GM23248 (cell line): Measurements from ENCODE around the gene FCER1G. TPM values are rescaled to one million over a fixed set of nuclear protein-coding genes. Genes with fewer than 3 reads are reported as not detected.
"Not testable (repeated sequence)": the region's sequence is repeated elsewhere in the genome, so short reads cannot be mapped to it uniquely, and the experiment has no call there.

Experiments used
- DNase-seq: peaks from one replicate; pipeline ENCODE4 v3.0.0-alpha.2; 2015
- H2AFZ ChIP-seq: fragments of 200-600 bp; sonication (generic); 2 replicates; pipeline ENCODE4 v1.6.1; 2016; ENCODE audit warnings: antibody characterized with exemption
- H3F3A ChIP-seq: fragments of 200-600 bp; sonication (generic); 2 replicates; pipeline ENCODE4 v1.6.1; 2016; ENCODE audit warnings: mild to moderate bottlenecking, antibody characterized with exemption, mixed run types; ENCODE audit not compliant: insufficient read depth
- H3K27ac ChIP-seq: fragments of 200-600 bp; sonication (generic); 2 replicates; pipeline ENCODE4 v1.5.1; 2016; ENCODE audit warnings: mild to moderate bottlenecking
- H3K27me3 ChIP-seq: fragments of 200-600 bp; sonication (generic); replicated peaks from 2 replicates; pipeline ENCODE4 v1.6.1; 2016; ENCODE audit warnings: mild to moderate bottlenecking; ENCODE audit not compliant: insufficient read depth
- H3K36me3 ChIP-seq: fragments of 200-600 bp; sonication (generic); 2 replicates; pipeline ENCODE4 v1.6.1; 2016; ENCODE audit warnings: low read depth, mild to moderate bottlenecking
- H3K4me1 ChIP-seq: fragments of 200-600 bp; sonication (generic); 2 replicates; pipeline ENCODE4 v1.6.1; 2016; ENCODE audit warnings: mild to moderate bottlenecking; ENCODE audit not compliant: insufficient read depth
- H3K4me2 ChIP-seq: fragments of 200-600 bp; sonication (generic); one replicate; pipeline ENCODE4 v1.6.1; 2016; ENCODE audit warnings: mild to moderate bottlenecking; ENCODE audit not compliant: unreplicated experiment
- H3K4me3 ChIP-seq: fragments of 200-600 bp; sonication (generic); 2 replicates; pipeline ENCODE4 v1.5.1; 2016; ENCODE audit warnings: mild to moderate bottlenecking
- H3K79me2 ChIP-seq: fragments of 200-600 bp; sonication (generic); 2 replicates; pipeline ENCODE4 v1.6.1; 2016; ENCODE audit warnings: mild to moderate bottlenecking; ENCODE audit not compliant: insufficient read depth
- H3K9ac ChIP-seq: fragments of 200-600 bp; sonication (generic); 2 replicates; pipeline ENCODE4 v1.6.1; 2016; ENCODE audit warnings: mild to moderate bottlenecking
- H3K9me2 ChIP-seq: fragments of 200-600 bp; sonication (generic); 2 replicates; pipeline ENCODE4 v1.6.1; 2016; ENCODE audit warnings: mixed run types, mild to moderate bottlenecking, moderate library complexity; ENCODE audit not compliant: insufficient read depth
- H3K9me3 ChIP-seq: fragments of 200-600 bp; sonication (generic); one replicate; pipeline ENCODE4 v1.6.1; 2017; ENCODE audit warnings: low read depth
- H4K20me1 ChIP-seq: fragments of 200-600 bp; sonication (generic); 2 replicates; pipeline ENCODE4 v1.6.0; 2016; ENCODE audit not compliant: insufficient read depth
- EZH2 ChIP-seq: fragments of 200-600 bp; sonication (generic); IDR thresholded peaks from 2 replicates; pipeline ENCODE4 v1.6.1; 2018; ENCODE audit warnings: antibody characterized with exemption, mild to moderate bottlenecking; ENCODE audit not compliant: insufficient read depth, poor library complexity, severe bottlenecking
- EZH2phosphoT487 ChIP-seq: fragments of 200-600 bp; sonication (generic); IDR thresholded peaks from 2 replicates; pipeline ENCODE4 v1.6.1; 2018; ENCODE audit warnings: antibody characterized with exemption, moderate library complexity, mild to moderate bottlenecking, low read depth; ENCODE audit not compliant: insufficient read depth
- WGBS, 2 experiments: methylation state at CpG; one replicate each; pipeline ENCODE4 v1.1.6; 2015 to 2017; ENCODE audit warnings: low lambda C conversion rate in 2 of 2, low coverage in 1 of 2; ENCODE audit errors: missing lambda C conversion rate in 2 of 2; 5-methylcytosine and 5-hydroxymethylcytosine counted together
- in situ Hi-C: fragments of 300-500 bp; cut with MboI; formaldehyde crosslinking; loops from 2 replicates; pipeline ENCODE4 v1.15.0; 2020
- polyA plus RNA-seq: library from polyadenylated mRNA; unstranded; fragments of >200 nt; fragmentation: Nextera tagmentation; extraction: Ambion mirVana; gene quantifications from 2 replicates; pipeline ENCODE4 v1.2.1, GENCODE V29; 2016
- total RNA-seq: library from RNA; depleted of rRNA; stranded (reverse); fragments of >200 nt; shearing (Covaris generic); gene quantifications from 2 replicates; pipeline ENCODE4 v1.2.3, GENCODE V29; 2014

FCER1G gene
- total and polyA plus RNA-seq, 2 experiments from 2014 or later: 0.49 TPM; not detected in 1

- Histone ChIP-seq H3K9ac (no peak overlapping the region), H4K20me1 (no peaks in the 10 kb centered on the region), H2AFZ (no peak overlapping the region), H3K36me3 (no peaks in the 10 kb centered on the region), H3K9me2 (no peaks in the 10 kb centered on the region), H3K79me2 (no peaks in the 10 kb centered on the region), H3F3A (peaks cover 28% of the 10 kb centered on the region), H3K9me3 (no peaks in the 10 kb centered on the region), H3K27ac (no peak overlapping the region), H3K27me3 (no peaks in the 10 kb centered on the region), H3K4me3 (no peak overlapping the region), H3K4me1 (peaks cover 26% of the 10 kb centered on the region), H3K4me2 (no peak overlapping the region)
- WGBS, 2 experiments: 84 to 93% methylated on average over 5 of the region's 5 CpGs
- in situ Hi-C loops: no loop called here
- no peak for DNase-seq
- TF ChIP-seq EZH2phosphoT487 (no peak), EZH2 (no peak)
Observed at GRCh38 chr1:161220002-161220401, 4.9 kb downstream of the FCER1G start.

- in situ Hi-C loops: no loop called here
- H2AFZ ChIP-seq: no peak overlapping the region
- peaks cover 8% of the 10 kb centered on the region for H3F3A ChIP-seq
- peaks cover 7% of the 10 kb centered on the region; the same call in 1 of the 2 replicates for H3K79me2 ChIP-seq
- H3K9me3 ChIP-seq: no peaks in the 10 kb centered on the region
- H3K9me2 ChIP-seq: no peaks in the 10 kb centered on the region
- no peaks in the 10 kb centered on the region for H3K27me3 ChIP-seq
- no peak overlapping the region for H3K9ac ChIP-seq
- H4K20me1 ChIP-seq: no peaks in the 10 kb centered on the region
- DNase-seq: no peak
- no peak overlapping the region for H3K4me2 ChIP-seq
- no peak overlapping the region for H3K27ac ChIP-seq
- TF ChIP-seq EZH2: no peak
- no peak for TF ChIP-seq EZH2phosphoT487
- peaks cover 17% of the 10 kb centered on the region for H3K4me1 ChIP-seq
- no peaks in the 10 kb centered on the region for H3K36me3 ChIP-seq
- no peak overlapping the region for H3K4me3 ChIP-seq
- WGBS, 2 experiments: 57 to 60% methylated on average over 6 of the region's 6 CpGs
Observed at GRCh38 chr1:161222175-161223019, 7.3 kb downstream of the FCER1G start.

GRCh38 chr1:161223805-161224694, 9.0 kb downstream of the FCER1G start:
- Histone ChIP-seq H3K9me3 (no peaks in the 10 kb centered on the region), H3K9ac (no peak overlapping the region), H3K79me2 (peaks cover 7% of the 10 kb centered on the region), H3K9me2 (no peaks in the 10 kb centered on the region), H3K4me2 (no peak overlapping the region), H4K20me1 (no peaks in the 10 kb centered on the region), H3K4me1 (peaks cover 11% of the 10 kb centered on the region; the same call in 1 of the 2 replicates), H2AFZ (no peak overlapping the region), H3K27ac (no peak overlapping the region), H3F3A (peaks cover 5% of the 10 kb centered on the region; the same call in 1 of the 2 replicates), H3K4me3 (no peak overlapping the region), H3K36me3 (no peaks in the 10 kb centered on the region), H3K27me3 (no peaks in the 10 kb centered on the region)
- in situ Hi-C loops: no loop called here
- 94 to 95% methylated on average over 7 of the region's 7 CpGs for WGBS, 2 experiments
- DNase-seq: no peak
- TF ChIP-seq EZH2phosphoT487 (no peak), EZH2 (no peak)

GRCh38 chr1:161224695-161225087, 9.6 kb downstream of the FCER1G start:
- H3K4me1 ChIP-seq: peaks cover 11% of the 10 kb centered on the region; the same call in 1 of the 2 replicates
- H3K36me3 ChIP-seq, H3K9me3 ChIP-seq, H3K79me2 ChIP-seq, H3K4me3 ChIP-seq, H3F3A ChIP-seq, H4K20me1 ChIP-seq, in situ Hi-C loops, H3K4me2 ChIP-seq, DNase-seq, H3K27ac ChIP-seq, H3K9me2 ChIP-seq, H3K27me3 ChIP-seq, H3K9ac ChIP-seq: not testable (repeated sequence)
- H2AFZ ChIP-seq: peak overlapping the region; percentile 97
- 87% methylated on average over 12 to 13 of the region's 13 CpGs for WGBS, 2 experiments
